Measurements from ENCODE around the gene PSMB8.
"Not testable (repeated sequence)": the region's sequence is repeated elsewhere in the genome, so short reads cannot be mapped to it uniquely, and the experiment has no call there.

Gene PSMB8

DNA sequence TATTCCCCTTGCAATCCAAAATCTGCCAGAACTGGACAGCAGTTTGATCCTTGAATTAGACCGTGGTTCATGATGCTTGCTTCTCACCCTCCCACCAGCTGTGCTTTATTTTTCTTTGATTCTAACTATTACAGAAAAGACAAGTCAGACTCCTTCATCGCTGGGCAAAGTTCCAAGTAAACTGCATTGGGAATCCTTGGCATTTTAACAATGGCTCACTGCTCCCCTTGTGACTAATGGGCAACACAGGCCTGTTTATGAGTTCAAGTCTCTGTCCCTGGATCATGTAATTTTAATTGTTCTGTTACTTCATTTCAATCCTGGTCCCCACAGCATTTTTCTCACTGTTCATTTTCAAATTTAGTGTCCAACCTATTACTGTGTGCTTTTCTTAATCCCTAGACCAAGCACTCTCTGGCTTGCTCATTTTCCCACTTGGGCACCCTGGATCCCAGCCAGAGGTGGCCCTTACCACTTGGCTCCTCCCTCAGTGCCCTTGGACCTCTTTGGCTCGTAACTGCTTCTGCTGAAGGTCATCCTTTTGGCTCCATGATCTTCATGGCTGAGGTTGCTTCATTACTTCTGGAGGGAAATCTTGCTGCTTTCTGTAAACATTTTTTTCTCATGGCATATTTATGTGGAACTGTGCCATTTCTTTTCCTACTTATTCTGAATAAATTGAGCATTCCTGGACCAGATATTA is 43.0 kb upstream of the PSMB8 start:
- H3K18ac ChIP-seq (ENCODE audit: low read length) = no peak overlapping the region
- H3K23ac ChIP-seq (ENCODE audit: low read length) = no peak overlapping the region
- H3K4ac ChIP-seq (ENCODE audit: low read depth, low read length) = no peak overlapping the region
- H2AK5ac ChIP-seq (ENCODE audit: low read length) = no peak overlapping the region
- WGBS (ENCODE audit: extremely low coverage, insufficient coverage, low lambda C conversion rate) = no CpG with 5 or more reads among the region's 3 CpGs
- H3K4me1 ChIP-seq (ENCODE audit: control insufficient read depth, low read depth, low read length) = no peaks in the 10 kb centered on the region
- H3K27ac ChIP-seq (ENCODE audit: low read depth, low read length) = no peak overlapping the region
- no peaks in the 10 kb centered on the region for H3K27me3 ChIP-seq (ENCODE audit: insufficient read depth, low read length, poor library complexity)
- no peak overlapping the region for H4K8ac ChIP-seq (ENCODE audit: low read depth, low read length)
- no peak overlapping the region for H4K5ac ChIP-seq (ENCODE audit: low read length)
- no peak overlapping the region for H2BK15ac ChIP-seq (replicated peaks; ENCODE audit: low read depth)
- H3K79me1 ChIP-seq (ENCODE audit: low read length) = no peaks in the 10 kb centered on the region
- H3K36me3 ChIP-seq (ENCODE audit: control insufficient read depth, insufficient read depth, low read length) = no peaks in the 10 kb centered on the region
- DNase-seq = no peak
- H2BK120ac ChIP-seq (ENCODE audit: low read depth, low read length) = no peak overlapping the region
- H2BK5ac ChIP-seq (ENCODE audit: low read length) = no peak overlapping the region
- H3K9ac ChIP-seq (ENCODE audit: low read length) = no peak overlapping the region
- H3K4me2 ChIP-seq (ENCODE audit: low read length) = no peak overlapping the region
- no peak overlapping the region for H3K56ac ChIP-seq (ENCODE audit: low read length)
- H3K4me3 ChIP-seq (ENCODE audit: low read length) = no peak overlapping the region
- H3K79me2 ChIP-seq (ENCODE audit: control insufficient read depth, insufficient read depth, low read length) = no peaks in the 10 kb centered on the region

DNA sequence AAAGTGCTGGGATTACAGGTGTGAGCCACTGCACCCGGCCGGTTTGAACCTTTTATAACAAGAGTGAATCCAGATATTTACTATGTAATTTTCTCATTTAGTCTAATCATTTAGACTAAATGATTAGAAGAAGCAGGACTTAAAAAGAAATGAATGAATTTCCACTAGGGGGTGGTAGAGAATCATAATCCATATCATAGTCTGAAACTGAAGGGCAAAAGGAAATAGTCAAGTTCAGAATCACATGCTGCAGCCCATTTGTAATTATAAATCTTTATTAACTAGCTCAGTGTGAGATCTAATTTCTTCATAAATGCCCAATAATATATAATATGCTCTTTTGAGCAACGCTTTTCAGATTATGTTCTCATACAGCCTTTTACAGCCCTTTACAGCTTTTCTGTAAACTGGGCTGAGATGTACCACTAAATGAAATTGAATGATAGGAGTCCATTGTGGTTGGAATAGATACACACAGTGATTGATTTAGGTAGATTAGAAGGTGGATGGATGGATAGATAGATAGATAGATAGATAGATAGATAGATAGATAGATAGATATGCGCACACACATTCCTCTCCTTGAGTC is 41.9 kb upstream of the PSMB8 start:
- Histone ChIP-seq H2AK5ac (ENCODE audit: low read length) (no peak overlapping the region), H3K27me3 (ENCODE audit: insufficient read depth, low read length, poor library complexity) (no peaks in the 10 kb centered on the region), H3K79me1 (ENCODE audit: low read length) (no peaks in the 10 kb centered on the region), H3K4me2 (ENCODE audit: low read length) (no peak overlapping the region), H3K79me2 (ENCODE audit: control insufficient read depth, insufficient read depth, low read length) (no peaks in the 10 kb centered on the region), H3K27ac (ENCODE audit: low read depth, low read length) (no peak overlapping the region), H4K5ac (ENCODE audit: low read length) (no peak overlapping the region), H2BK120ac (ENCODE audit: low read depth, low read length) (no peak overlapping the region), H3K4me1 (ENCODE audit: control insufficient read depth, low read depth, low read length) (no peaks in the 10 kb centered on the region), H3K4ac (ENCODE audit: low read depth, low read length) (no peak overlapping the region), H3K9ac (ENCODE audit: low read length) (no peak overlapping the region), H3K18ac (ENCODE audit: low read length) (no peak overlapping the region), H3K23ac (ENCODE audit: low read length) (no peak overlapping the region), H3K4me3 (ENCODE audit: low read length) (no peak overlapping the region), H3K56ac (ENCODE audit: low read length) (no peak overlapping the region), H3K36me3 (ENCODE audit: control insufficient read depth, insufficient read depth, low read length) (no peaks in the 10 kb centered on the region), H4K8ac (ENCODE audit: low read depth, low read length) (no peak overlapping the region), H2BK5ac (ENCODE audit: low read length) (no peak overlapping the region), H2BK15ac (replicated peaks; ENCODE audit: low read depth) (no peak overlapping the region)
- no CpG with 5 or more reads among the region's 4 CpGs for WGBS (ENCODE audit: extremely low coverage, insufficient coverage, low lambda C conversion rate)
- DNase-seq = peak; percentile 69

DNA sequence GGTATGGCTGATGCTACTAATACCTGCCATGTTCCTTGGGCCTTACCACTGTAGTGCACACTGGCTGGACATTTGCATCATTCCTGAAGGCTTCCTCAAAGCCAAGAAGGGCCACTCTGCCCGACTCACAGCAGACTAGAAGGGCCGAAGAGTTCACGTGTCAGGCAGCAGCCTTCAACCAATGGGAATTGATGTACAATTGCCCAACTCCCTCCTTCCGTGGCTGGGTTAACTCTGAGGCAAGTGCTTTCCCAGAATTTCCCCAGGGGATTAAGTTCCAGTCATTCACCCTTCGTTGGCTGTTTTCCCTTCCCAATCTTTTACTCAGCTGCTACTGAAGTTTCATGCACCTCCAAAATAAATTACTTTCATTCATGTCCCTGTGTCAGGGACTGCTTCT is 39.9 kb upstream of the PSMB8 start:
- H3K4ac ChIP-seq (ENCODE audit: low read depth, low read length) = no peak overlapping the region
- no peak overlapping the region for H4K5ac ChIP-seq (ENCODE audit: low read length)
- H3K79me2 ChIP-seq (ENCODE audit: control insufficient read depth, insufficient read depth, low read length) = no peaks in the 10 kb centered on the region
- H3K36me3 ChIP-seq (ENCODE audit: control insufficient read depth, insufficient read depth, low read length) = no peaks in the 10 kb centered on the region
- no peak overlapping the region for H2AK5ac ChIP-seq (ENCODE audit: low read length)
- no peak overlapping the region for H3K18ac ChIP-seq (ENCODE audit: low read length)
- no peaks in the 10 kb centered on the region for H3K79me1 ChIP-seq (ENCODE audit: low read length)
- no peak overlapping the region for H3K4me3 ChIP-seq (ENCODE audit: low read length)
- H3K9ac ChIP-seq (ENCODE audit: low read length) = no peak overlapping the region
- no peak overlapping the region for H2BK15ac ChIP-seq (replicated peaks; ENCODE audit: low read depth)
- no peak overlapping the region for H4K8ac ChIP-seq (ENCODE audit: low read depth, low read length)
- no CpG with 5 or more reads among the region's 5 CpGs for WGBS (ENCODE audit: extremely low coverage, insufficient coverage, low lambda C conversion rate)
- H3K27ac ChIP-seq (ENCODE audit: low read depth, low read length) = no peak overlapping the region
- no peak overlapping the region for H3K4me2 ChIP-seq (ENCODE audit: low read length)
- no peaks in the 10 kb centered on the region for H3K27me3 ChIP-seq (ENCODE audit: insufficient read depth, low read length, poor library complexity)
- H2BK120ac ChIP-seq (ENCODE audit: low read depth, low read length) = no peak overlapping the region
- no peak overlapping the region for H3K23ac ChIP-seq (ENCODE audit: low read length)
- no peaks in the 10 kb centered on the region for H3K4me1 ChIP-seq (ENCODE audit: control insufficient read depth, low read depth, low read length)
- H2BK5ac ChIP-seq (ENCODE audit: low read length) = no peak overlapping the region
- H3K56ac ChIP-seq (ENCODE audit: low read length) = no peak overlapping the region
- peak; percentile 8 for DNase-seq

DNA sequence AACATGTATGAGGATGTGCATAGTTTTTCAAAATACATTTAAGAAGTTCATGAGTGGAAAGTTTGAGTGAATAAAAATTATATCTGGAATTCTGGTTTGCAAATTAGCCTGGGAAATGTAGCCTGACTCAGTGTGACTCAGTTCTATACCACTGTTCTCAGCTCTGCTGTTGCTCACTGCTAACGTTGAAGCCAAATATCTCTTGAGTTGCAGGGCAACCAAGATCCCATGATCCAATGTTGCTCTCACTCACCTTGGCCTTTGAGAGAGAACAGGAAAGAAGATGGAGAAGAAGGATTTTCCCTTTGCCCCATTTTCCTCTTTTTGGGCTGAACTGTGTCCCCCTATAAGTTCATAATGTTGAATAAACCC is 39.0 kb upstream of the PSMB8 start:
- Histone ChIP-seq H2BK15ac (replicated peaks; ENCODE audit: low read depth) (no peak overlapping the region), H3K27me3 (ENCODE audit: insufficient read depth, low read length, poor library complexity) (no peaks in the 10 kb centered on the region), H3K56ac (ENCODE audit: low read length) (no peak overlapping the region), H3K9ac (ENCODE audit: low read length) (no peak overlapping the region), H3K4me1 (ENCODE audit: control insufficient read depth, low read depth, low read length) (no peaks in the 10 kb centered on the region), H3K4me3 (ENCODE audit: low read length) (no peak overlapping the region), H3K79me2 (ENCODE audit: control insufficient read depth, insufficient read depth, low read length) (no peaks in the 10 kb centered on the region), H3K36me3 (ENCODE audit: control insufficient read depth, insufficient read depth, low read length) (no peaks in the 10 kb centered on the region), H2BK120ac (ENCODE audit: low read depth, low read length) (no peak overlapping the region), H3K79me1 (ENCODE audit: low read length) (no peaks in the 10 kb centered on the region), H2AK5ac (ENCODE audit: low read length) (no peak overlapping the region), H2BK5ac (ENCODE audit: low read length) (no peak overlapping the region), H3K23ac (ENCODE audit: low read length) (no peak overlapping the region), H4K8ac (ENCODE audit: low read depth, low read length) (no peak overlapping the region), H3K4ac (ENCODE audit: low read depth, low read length) (no peak overlapping the region), H3K18ac (ENCODE audit: low read length) (no peak overlapping the region), H3K4me2 (ENCODE audit: low read length) (no peak overlapping the region), H3K27ac (ENCODE audit: low read depth, low read length) (no peak overlapping the region), H4K5ac (ENCODE audit: low read length) (no peak overlapping the region)
- no peak for DNase-seq
- WGBS (ENCODE audit: extremely low coverage, insufficient coverage, low lambda C conversion rate) = no CpG with 5 or more reads among the region's 1 CpG

DNA sequence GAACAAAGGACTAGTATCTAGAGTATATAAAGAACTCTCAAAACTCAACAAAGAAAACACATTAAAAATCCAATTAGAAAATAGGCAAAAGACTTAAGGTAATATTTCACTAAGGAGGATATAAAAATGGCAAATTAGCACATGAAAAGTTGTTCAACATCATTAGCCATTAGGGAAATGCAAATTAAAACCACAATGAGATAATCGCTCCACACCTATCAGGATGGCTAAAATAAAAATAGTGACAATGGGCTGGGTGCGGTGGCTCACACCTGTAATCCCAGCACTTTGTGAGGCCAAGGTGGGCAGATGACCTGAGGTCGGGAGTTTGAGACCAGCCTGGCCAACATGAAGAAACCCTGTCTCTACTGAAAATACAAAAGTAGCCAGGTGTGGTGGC is 37.1 kb upstream of the PSMB8 start:
- not testable (repeated sequence) for H2BK5ac ChIP-seq (ENCODE audit: low read length); H2BK15ac ChIP-seq (replicated peaks; ENCODE audit: low read depth); H3K4ac ChIP-seq (ENCODE audit: low read depth, low read length); H3K4me1 ChIP-seq (ENCODE audit: control insufficient read depth, low read depth, low read length); H3K23ac ChIP-seq (ENCODE audit: low read length); H3K27me3 ChIP-seq (ENCODE audit: insufficient read depth, low read length, poor library complexity); H3K9ac ChIP-seq (ENCODE audit: low read length); H3K4me3 ChIP-seq (ENCODE audit: low read length); H3K56ac ChIP-seq (ENCODE audit: low read length); H3K4me2 ChIP-seq (ENCODE audit: low read length); H3K18ac ChIP-seq (ENCODE audit: low read length); H2AK5ac ChIP-seq (ENCODE audit: low read length); H4K5ac ChIP-seq (ENCODE audit: low read length); H2BK120ac ChIP-seq (ENCODE audit: low read depth, low read length); H3K27ac ChIP-seq (ENCODE audit: low read depth, low read length); H3K79me1 ChIP-seq (ENCODE audit: low read length); H4K8ac ChIP-seq (ENCODE audit: low read depth, low read length); H3K36me3 ChIP-seq (ENCODE audit: control insufficient read depth, insufficient read depth, low read length); H3K79me2 ChIP-seq (ENCODE audit: control insufficient read depth, insufficient read depth, low read length); DNase-seq
- WGBS (ENCODE audit: extremely low coverage, insufficient coverage, low lambda C conversion rate) = no CpG with 5 or more reads among the region's 3 CpGs

DNA sequence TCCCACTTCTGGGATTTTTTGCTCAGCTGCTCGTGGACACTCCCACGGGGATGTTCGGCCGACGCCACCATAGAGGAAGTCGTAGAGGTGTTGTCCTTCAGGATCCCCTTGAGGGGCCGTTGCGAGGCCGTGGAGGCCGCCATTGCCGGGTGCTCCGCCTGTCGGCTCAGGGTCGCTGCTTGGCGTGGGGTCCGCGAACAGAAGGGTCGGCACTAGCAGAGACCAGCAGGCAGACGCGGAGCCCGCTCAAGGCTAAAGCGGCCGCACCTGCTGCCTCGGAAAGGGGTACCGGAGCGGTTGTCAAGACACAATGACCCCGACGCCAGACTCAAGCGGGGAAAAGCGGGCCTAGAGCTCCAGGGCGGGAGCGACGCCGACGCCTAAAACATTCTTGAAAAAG is 35.8 kb upstream of the PSMB8 start:
- no peak overlapping the region for H3K4me3 ChIP-seq (ENCODE audit: low read length)
- H3K9ac ChIP-seq (ENCODE audit: low read length) = no peak overlapping the region
- H3K18ac ChIP-seq (ENCODE audit: low read length) = no peak overlapping the region
- H4K8ac ChIP-seq (ENCODE audit: low read depth, low read length) = no peak overlapping the region
- H2BK5ac ChIP-seq (ENCODE audit: low read length) = no peak overlapping the region
- H3K56ac ChIP-seq (ENCODE audit: low read length) = no peak overlapping the region
- no peak overlapping the region for H2BK15ac ChIP-seq (replicated peaks; ENCODE audit: low read depth)
- no peaks in the 10 kb centered on the region for H3K36me3 ChIP-seq (ENCODE audit: control insufficient read depth, insufficient read depth, low read length)
- no peak overlapping the region for H3K23ac ChIP-seq (ENCODE audit: low read length)
- no peak overlapping the region for H3K4ac ChIP-seq (ENCODE audit: low read depth, low read length)
- DNase-seq = no peak
- no peaks in the 10 kb centered on the region for H3K27me3 ChIP-seq (ENCODE audit: insufficient read depth, low read length, poor library complexity)
- H2AK5ac ChIP-seq (ENCODE audit: low read length) = no peak overlapping the region
- no peak overlapping the region for H3K4me2 ChIP-seq (ENCODE audit: low read length)
- H3K4me1 ChIP-seq (ENCODE audit: control insufficient read depth, low read depth, low read length) = no peaks in the 10 kb centered on the region
- H2BK120ac ChIP-seq (ENCODE audit: low read depth, low read length) = no peak overlapping the region
- H3K27ac ChIP-seq (ENCODE audit: low read depth, low read length) = no peak overlapping the region
- no peak overlapping the region for H4K5ac ChIP-seq (ENCODE audit: low read length)
- WGBS (ENCODE audit: extremely low coverage, insufficient coverage, low lambda C conversion rate) = no CpG with 5 or more reads among the region's 35 CpGs
- H3K79me1 ChIP-seq (ENCODE audit: low read length) = no peaks in the 10 kb centered on the region
- no peaks in the 10 kb centered on the region for H3K79me2 ChIP-seq (ENCODE audit: control insufficient read depth, insufficient read depth, low read length)

Data from mesendoderm (in vitro differentiated cells).